Fibroblast of lung (primary cell): ENCODE results near the gene CDH26. TPM values are rescaled to one million over a fixed set of nuclear protein-coding genes. Genes with fewer than 3 reads are reported as not detected.

Source experiments
- DNase-seq, 2 donors: peaks; one replicate each; pipeline versions ENCODE4 v3.0.0 to v3.0.0-alpha.2; 2010; ENCODE audit warnings: low read depth in 2 of 2
- H2AFZ ChIP-seq: 2 replicates; pipeline ENCODE4 v1.5.1; 2012; ENCODE audit warnings: low read length, control low read depth, inconsistent platforms
- H3K27ac ChIP-seq: 2 replicates; pipeline ENCODE4 v1.5.1; 2011; ENCODE audit warnings: low read length, control low read depth; ENCODE audit not compliant: insufficient read depth
- H3K27me3 ChIP-seq: 2 replicates; pipeline ENCODE4 v1.5.1; 2011; ENCODE audit warnings: mild to moderate bottlenecking, low read length; ENCODE audit not compliant: control insufficient read depth, insufficient read depth
- H3K36me3 ChIP-seq: 2 replicates; pipeline ENCODE4 v1.5.1; 2011; ENCODE audit warnings: low read length; ENCODE audit not compliant: control insufficient read depth, insufficient read depth
- H3K4me1 ChIP-seq: 2 replicates; pipeline ENCODE4 v1.5.1; 2011; ENCODE audit warnings: low read length; ENCODE audit not compliant: control insufficient read depth, insufficient read depth; ENCODE audit errors: extremely low read depth
- H3K4me2 ChIP-seq: 2 replicates; pipeline ENCODE4 v1.5.1; 2011; ENCODE audit warnings: low read length, control low read depth; ENCODE audit not compliant: insufficient read depth; ENCODE audit errors: extremely low read depth
- H3K4me3 ChIP-seq, 4 experiments: fragments of 200-600 bp in 1 of 4; sonication (generic) in 1 of 4; replicated peaks in 1 of 4; 2 replicates each; pipeline ENCODE4 v1.5.1; 2011 to 2016; ENCODE audit warnings: low read length in 4 of 4, low read depth in 3 of 4, mild to moderate bottlenecking in 3 of 4, control low read depth in 2 of 4, inconsistent platforms in 1 of 4, mixed read lengths in 1 of 4; ENCODE audit not compliant: insufficient read depth in 1 of 4; ENCODE audit errors: control extremely low read depth in 1 of 4
- H3K79me2 ChIP-seq: 2 replicates; pipeline ENCODE4 v1.5.1; 2012; ENCODE audit warnings: mild to moderate bottlenecking, low read length, inconsistent platforms; ENCODE audit not compliant: control insufficient read depth, insufficient read depth
- H3K9ac ChIP-seq: 2 replicates; pipeline ENCODE4 v1.5.1; 2011; ENCODE audit warnings: mild to moderate bottlenecking, low read length, control low read depth; ENCODE audit not compliant: insufficient read depth
- H3K9me3 ChIP-seq: 2 replicates; pipeline ENCODE4 v1.5.1; 2012; ENCODE audit warnings: low read depth, low read length; ENCODE audit not compliant: control insufficient read depth, insufficient read depth
- H4K20me1 ChIP-seq: 2 replicates; pipeline ENCODE4 v1.5.1; 2011; ENCODE audit warnings: low read length; ENCODE audit not compliant: control insufficient read depth, insufficient read depth; ENCODE audit errors: extremely low read depth
- CTCF ChIP-seq, 2 donors: IDR thresholded peaks in 1 of 2; conservative IDR thresholded peaks in 1 of 2; 1 replicate in 1 of 2; 2 replicates in 1 of 2; pipeline ENCODE4 v1.5.1; 2011 to 2012; ENCODE audit warnings: low read length in 2 of 2, control low read depth in 1 of 2, inconsistent platforms in 1 of 2, low read depth in 1 of 2, mild to moderate bottlenecking in 1 of 2
- EZH2 ChIP-seq: IDR thresholded peaks from 2 replicates; pipeline ENCODE4 v1.5.1; 2012; ENCODE audit warnings: low read length, control low read depth, mild to moderate bottlenecking; ENCODE audit errors: missing control alignments
- polyA plus RNA-seq, 2 donors: library from polyadenylated mRNA; depleted of rRNA in 1 of 2; stranded (reverse) in 1 of 2; unstranded in 1 of 2; fragments of >200 nt; gene quantifications; 2 replicates each; pipeline ENCODE4 v1.2.1, GENCODE V29; 2011 to 2012; ENCODE audit warnings: missing spikeins in 1 of 2
- total RNA-seq: library from RNA; depleted of rRNA; stranded (reverse); fragments of >200 nt; gene quantifications from 2 replicates; pipeline ENCODE4 v1.2.1, GENCODE V29; 2014

Gene CDH26
- total and polyA plus RNA-seq, 2 donors (not counting 1 experiment from before 2014, with no cell fraction given) = 0.12 to 0.50 TPM

GRCh38 chr20:60003776-60004175, 45.6 kb downstream of the CDH26 start:
- TF ChIP-seq EZH2 (no peak), CTCF (conservative IDR thresholded peaks at IDR 0.05 in 1 of 2, IDR thresholded peaks at IDR 0.05 in 1 of 2; ENCODE audit: low read depth in 1 of 2, low read length in 2 of 2) (no peak)
- H3K36me3 ChIP-seq = no peaks in the 10 kb centered on the region
- H3K4me2 ChIP-seq = no peak overlapping the region
- H2AFZ ChIP-seq = no peak overlapping the region
- no peaks in the 10 kb centered on the region for H3K4me1 ChIP-seq
- H3K9me3 ChIP-seq = no peaks in the 10 kb centered on the region
- H3K27ac ChIP-seq = no peak overlapping the region
- no peaks in the 10 kb centered on the region for H3K79me2 ChIP-seq
- no peak overlapping the region for H3K4me3 ChIP-seq
- no peaks in the 10 kb centered on the region for H4K20me1 ChIP-seq
- H3K9ac ChIP-seq = no peak overlapping the region
- no peaks in the 10 kb centered on the region for H3K27me3 ChIP-seq
- no peak for DNase-seq

- H3K79me2 ChIP-seq = no peaks in the 10 kb centered on the region
- no peaks in the 10 kb centered on the region for H3K36me3 ChIP-seq
- H3K4me2 ChIP-seq = no peak overlapping the region
- DNase-seq = no peak
- no peaks in the 10 kb centered on the region for H3K27me3 ChIP-seq
- H3K4me3 ChIP-seq = no peak overlapping the region
- no peak overlapping the region for H3K9ac ChIP-seq
- no peak overlapping the region for H2AFZ ChIP-seq
- no peaks in the 10 kb centered on the region for H3K9me3 ChIP-seq
- TF ChIP-seq EZH2 (no peak), CTCF (conservative IDR thresholded peaks at IDR 0.05 in 1 of 2, IDR thresholded peaks at IDR 0.05 in 1 of 2; ENCODE audit: low read depth in 1 of 2, low read length in 2 of 2) (no peak)
- no peak overlapping the region for H3K27ac ChIP-seq
- no peaks in the 10 kb centered on the region for H3K4me1 ChIP-seq
- H4K20me1 ChIP-seq = no peaks in the 10 kb centered on the region
Observed at GRCh38 chr20:60006261-60006660, 48.0 kb downstream of the CDH26 start.

GRCh38 chr20:60007464-60007863, 49.2 kb downstream of the CDH26 start:
- Histone ChIP-seq H3K27me3 (no peaks in the 10 kb centered on the region), H3K36me3 (no peaks in the 10 kb centered on the region), H3K4me1 (no peaks in the 10 kb centered on the region), H3K27ac (no peak overlapping the region), H3K79me2 (no peaks in the 10 kb centered on the region), H4K20me1 (no peaks in the 10 kb centered on the region), H3K9ac (no peak overlapping the region), H3K9me3 (no peaks in the 10 kb centered on the region), H2AFZ (no peak overlapping the region), H3K4me2 (no peak overlapping the region), H3K4me3 (no peak overlapping the region)
- DNase-seq = no peak
- TF ChIP-seq EZH2 (no peak), CTCF (conservative IDR thresholded peaks at IDR 0.05 in 1 of 2, IDR thresholded peaks at IDR 0.05 in 1 of 2; ENCODE audit: low read depth in 1 of 2, low read length in 2 of 2) (no peak)
